NCI-H345 treated with DMSO at 0.1 percent for 48 hours (cell line): ENCODE results near the gene SULT1A1.
"Not testable (repeated sequence)": the region's sequence is repeated elsewhere in the genome, so short reads cannot be mapped to it uniquely, and the experiment has no call there.

Experiments used
- DNase-seq: peaks from one replicate; lab custom pipeline; 2025; ENCODE audit not compliant: unreplicated experiment; lab: John Stamatoyannopoulos, UW

Gene SULT1A1

GRCh38 chr16:28608867-28609596 is 812 bp downstream of the SULT1A1 start:
- DNase-seq = not testable (repeated sequence)

- DNase-seq = not testable (repeated sequence)
Measured at GRCh38 chr16:28608496-28608808, 1.4 kb downstream of the SULT1A1 start.

GRCh38 chr16:28607681-28608495 is 2.0 kb downstream of the SULT1A1 start:
- not testable (repeated sequence) for DNase-seq

- DNase-seq = no peak
Measured at GRCh38 chr16:28607116-28607623, 2.7 kb downstream of the SULT1A1 start.

GRCh38 chr16:28606291-28607115 is 3.3 kb downstream of the SULT1A1 start:
- DNase-seq = no peak

- no peak for DNase-seq
Measured at GRCh38 chr16:28604186-28604565, 5.7 kb downstream of the SULT1A1 start.

GRCh38 chr16:28603381-28604185 is 6.3 kb downstream of the SULT1A1 start:
- no peak for DNase-seq

- no peak for DNase-seq
Measured at GRCh38 chr16:28602529-28602928, 7.3 kb downstream of the SULT1A1 start.

GRCh38 chr16:28602062-28602461 is 7.8 kb downstream of the SULT1A1 start:
- DNase-seq = not testable (repeated sequence)

- not testable (repeated sequence) for DNase-seq
Measured at GRCh38 chr16:28601589-28601988, 8.3 kb downstream of the SULT1A1 start.

- not testable (repeated sequence) for DNase-seq
Measured at GRCh38 chr16:28600965-28601364, 8.9 kb downstream of the SULT1A1 start.

- DNase-seq = not testable (repeated sequence)
Measured at GRCh38 chr16:28599377-28600285, 10.2 kb downstream of the SULT1A1 start.

- no peak for DNase-seq
Measured at GRCh38 chr16:28597692-28598261, 12.1 kb downstream of the SULT1A1 start.

- no peak for DNase-seq
Measured at GRCh38 chr16:28596840-28597691, 12.8 kb downstream of the SULT1A1 start, which contains the start of gene SULT1A2. Gene SULT1A2 (minus strand): TSS chr16:28597050. CDS start chr16:28595930, 1,120 bp downstream.

GRCh38 chr16:28596115-28596630 is 13.7 kb downstream of the SULT1A1 start:
- no peak for DNase-seq

- DNase-seq = not testable (repeated sequence)
Measured at GRCh38 chr16:28595451-28595850, 14.4 kb downstream of the SULT1A1 start.

- no peak for DNase-seq
Measured at GRCh38 chr16:28592979-28593553, 16.8 kb downstream of the SULT1A1 start.
